Amniotic stem cell (primary cell): ENCODE data around the gene HOXB2.

Source experiments
- DNase-seq: peaks from one replicate; lab custom pipeline; 2025; lab: John Stamatoyannopoulos, UW

HOXB2 gene

DNA sequence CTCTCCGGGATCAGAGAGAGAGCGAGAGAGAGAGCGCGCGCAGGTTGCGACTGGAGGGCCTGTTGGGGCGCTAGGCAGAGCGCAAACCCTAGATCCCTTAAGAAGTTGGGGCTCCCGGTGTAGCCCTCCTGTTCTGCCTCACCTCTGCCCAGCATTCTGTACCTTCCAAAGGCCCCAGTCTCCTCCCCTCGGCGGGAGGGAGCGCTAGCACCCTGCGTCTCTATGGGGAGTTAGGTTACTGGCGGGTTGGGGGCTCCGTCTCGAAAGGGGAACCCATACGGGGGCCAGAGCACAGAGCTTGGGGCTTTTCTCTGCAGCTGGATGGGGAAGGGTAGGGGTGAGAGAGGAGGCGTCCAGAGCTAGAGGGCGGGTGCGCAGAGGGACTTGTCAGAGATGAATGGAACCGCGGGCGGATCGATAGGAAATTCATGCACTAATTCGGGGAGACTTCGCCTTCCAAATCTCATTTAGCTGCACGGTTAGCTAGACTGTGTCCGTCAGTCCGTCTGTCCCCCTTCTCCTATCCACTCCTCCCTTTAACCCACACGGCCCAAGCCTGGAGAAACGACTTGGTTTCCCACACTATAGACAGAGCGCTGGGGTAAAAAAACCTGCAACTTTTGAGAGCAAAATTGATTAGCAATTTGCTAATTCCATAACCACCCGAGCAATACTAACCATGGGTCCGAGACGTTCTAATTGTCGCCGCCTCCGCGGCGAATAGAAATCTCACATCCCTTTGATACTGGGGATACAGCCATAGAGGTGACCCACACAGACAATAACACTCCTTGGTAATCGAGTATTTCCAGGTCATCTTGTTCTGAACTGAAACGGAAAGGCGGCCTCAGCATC is 33.9 kb upstream of the HOXB2 start:
- DNase-seq, result no peak

DNA sequence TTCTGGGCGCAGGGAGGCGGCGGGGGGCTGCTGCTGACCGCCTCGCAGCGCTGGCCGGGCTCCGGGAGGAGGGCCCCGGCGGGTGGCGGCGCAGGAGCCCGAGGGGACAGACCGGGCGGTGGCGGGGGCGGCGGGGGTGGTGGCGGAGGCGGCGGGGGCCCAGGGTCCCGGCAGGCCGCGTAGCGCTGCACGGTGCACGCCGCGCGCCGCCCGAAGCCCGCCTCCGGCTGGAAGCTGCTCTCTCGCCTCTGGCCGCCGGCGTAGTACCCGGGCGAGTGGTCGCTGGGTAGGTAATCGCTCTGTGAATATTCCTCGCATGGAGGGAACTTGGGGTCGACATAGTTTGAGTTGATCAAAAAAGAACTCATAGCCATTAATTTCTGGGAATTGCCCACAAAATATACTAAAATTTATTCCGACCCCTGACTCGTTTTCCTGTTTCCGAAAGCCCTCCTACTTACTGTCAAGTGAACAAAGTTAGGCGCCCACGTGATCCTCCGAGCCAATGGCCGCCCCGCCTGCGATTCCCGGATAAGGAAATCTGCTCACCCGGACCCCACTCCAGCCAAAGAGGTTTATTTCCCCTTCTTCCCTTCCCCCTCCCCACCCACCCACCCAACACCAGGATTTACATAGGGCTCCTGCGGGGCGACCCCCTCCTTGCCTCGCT is 33.2 kb upstream of the HOXB2 start, which contains the start of gene HOXB4:
Gene HOXB4, minus strand, starts transcription at position 405 of the 670 bp plus-strand sequence. Its CDS starts 31 bp downstream, at position 374.
- DNase-seq, result no peak

DNA sequence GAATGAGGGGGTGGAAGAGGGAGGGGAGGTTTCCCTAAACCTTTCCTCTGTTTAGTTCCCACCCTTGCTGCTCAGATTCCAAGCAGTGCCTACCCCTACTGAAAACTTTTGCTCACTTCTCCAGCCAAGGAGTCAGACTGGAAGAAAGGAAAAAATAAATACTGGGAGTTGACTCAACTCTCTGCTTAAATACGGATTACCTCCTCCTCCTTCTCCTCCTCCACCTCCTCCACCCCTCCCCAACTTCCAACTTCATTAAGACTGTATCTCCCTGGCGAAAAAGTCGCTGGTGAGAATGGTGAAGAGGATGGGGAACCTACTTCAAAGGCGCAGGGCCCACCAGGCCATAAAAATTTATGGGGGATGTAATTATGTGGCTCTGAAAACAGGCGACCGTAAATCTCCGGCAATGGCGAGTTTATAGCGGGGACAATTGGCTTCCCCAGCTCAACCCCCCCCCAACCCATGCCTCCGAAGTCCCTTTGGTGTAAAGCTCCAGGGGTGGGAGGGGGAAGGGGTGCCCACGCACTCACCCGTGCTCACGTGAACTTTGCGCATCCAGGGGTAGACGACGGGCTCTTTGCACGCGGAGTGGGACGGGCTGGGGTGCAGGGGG is 32.5 kb upstream of the HOXB2 start:
- no peak for DNase-seq

DNA sequence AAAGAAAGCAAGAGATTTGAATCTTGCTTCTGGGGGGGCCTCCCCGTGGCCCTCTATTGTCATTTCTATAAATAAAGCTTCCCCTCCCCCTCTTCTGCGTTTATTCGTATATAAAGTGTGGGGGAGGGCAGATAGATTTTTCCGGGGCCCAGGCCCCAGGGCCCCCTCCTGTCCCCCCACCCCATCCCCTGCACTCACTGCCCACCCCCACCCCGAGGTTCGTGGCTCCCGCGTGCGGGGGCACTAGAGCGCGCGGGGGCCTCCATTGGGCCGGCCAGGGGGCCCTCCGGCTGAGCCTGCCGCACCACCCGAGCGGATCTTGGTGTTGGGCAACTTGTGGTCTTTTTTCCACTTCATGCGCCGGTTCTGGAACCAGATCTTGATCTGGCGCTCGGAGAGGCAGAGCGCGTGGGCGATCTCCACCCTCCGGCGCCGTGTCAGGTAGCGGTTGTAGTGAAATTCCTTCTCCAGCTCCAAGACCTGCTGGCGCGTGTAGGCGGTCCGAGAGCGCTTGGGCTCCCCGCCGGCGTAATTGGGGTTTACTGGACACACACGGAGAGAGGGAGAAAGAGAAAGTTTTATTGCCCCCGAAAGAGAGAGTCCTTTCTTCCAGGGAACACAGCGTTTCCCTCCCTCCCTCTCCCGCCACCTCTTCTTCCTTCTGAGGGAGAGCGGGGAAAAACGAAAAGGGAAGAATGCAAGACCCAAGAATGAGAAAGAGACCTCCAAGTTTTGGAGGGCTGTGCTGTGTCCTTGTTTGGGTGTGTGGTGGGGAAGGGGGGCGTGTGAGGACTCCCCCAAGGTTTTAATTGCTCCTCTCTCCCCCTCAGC is 31.8 kb upstream of the HOXB2 start:
- DNase-seq, result no peak

DNA sequence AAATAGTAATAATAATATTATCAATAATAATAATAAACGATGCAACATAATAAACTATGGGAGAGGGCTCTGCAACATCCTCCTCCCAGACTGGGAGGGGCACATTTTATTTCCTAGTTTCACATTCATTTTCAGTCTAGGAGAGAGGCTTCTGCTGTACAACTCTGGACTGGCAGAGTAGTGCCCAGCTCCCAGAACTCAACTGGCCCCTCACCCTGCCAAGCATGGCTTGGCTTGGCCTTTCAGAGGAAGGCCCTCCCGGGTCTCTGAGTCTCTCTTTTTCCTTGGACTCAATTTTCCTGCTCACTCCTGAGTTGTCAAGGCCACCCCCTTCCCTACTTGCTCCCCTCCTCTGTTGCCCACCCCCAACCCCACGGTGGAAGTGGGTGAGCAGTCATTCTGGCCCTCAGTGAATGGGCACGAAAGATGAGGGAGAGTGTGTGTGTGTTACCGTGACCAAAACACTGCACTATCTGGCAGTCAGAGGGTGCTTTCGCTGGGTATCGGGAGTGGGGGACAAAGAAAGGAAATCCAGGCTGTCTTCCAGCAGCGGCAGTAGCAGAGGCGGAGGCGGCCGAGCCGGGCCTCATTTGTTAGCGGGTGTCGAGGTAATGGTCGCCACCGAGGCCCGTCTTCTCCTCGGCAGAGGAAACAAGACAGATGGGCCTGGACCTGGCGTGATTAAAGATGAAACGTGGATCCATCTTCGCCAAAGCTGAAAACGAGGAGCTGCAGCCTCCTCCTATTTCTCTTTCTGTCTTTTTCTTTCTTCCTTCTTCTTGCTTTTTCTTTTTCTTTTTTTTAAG is 31.0 kb upstream of the HOXB2 start:
- no peak for DNase-seq

DNA sequence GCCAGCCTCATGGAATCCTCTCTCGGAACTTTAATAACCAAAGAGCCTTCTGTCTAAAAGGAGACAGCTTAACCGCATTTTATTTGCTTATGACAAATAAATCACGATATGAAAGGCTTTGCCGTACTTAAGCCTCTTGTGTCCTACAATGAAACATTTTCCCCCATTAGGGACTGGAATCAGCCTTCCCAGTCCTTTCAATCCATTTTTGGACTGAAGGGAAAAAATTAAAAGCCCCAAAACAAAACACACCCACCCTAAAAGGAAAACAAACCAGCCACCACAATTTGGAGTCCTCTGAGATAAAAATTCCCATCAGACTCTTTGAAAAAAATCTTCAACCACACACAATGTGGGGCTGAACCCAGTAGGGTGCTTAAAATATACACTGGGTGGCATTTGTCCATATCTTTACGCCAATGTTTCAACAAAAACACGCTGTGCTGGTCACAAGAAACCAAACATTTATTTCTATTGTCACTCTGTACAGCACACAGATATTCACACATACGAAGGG is 30.2 kb upstream of the HOXB2 start:
- DNase-seq, result no peak

DNA sequence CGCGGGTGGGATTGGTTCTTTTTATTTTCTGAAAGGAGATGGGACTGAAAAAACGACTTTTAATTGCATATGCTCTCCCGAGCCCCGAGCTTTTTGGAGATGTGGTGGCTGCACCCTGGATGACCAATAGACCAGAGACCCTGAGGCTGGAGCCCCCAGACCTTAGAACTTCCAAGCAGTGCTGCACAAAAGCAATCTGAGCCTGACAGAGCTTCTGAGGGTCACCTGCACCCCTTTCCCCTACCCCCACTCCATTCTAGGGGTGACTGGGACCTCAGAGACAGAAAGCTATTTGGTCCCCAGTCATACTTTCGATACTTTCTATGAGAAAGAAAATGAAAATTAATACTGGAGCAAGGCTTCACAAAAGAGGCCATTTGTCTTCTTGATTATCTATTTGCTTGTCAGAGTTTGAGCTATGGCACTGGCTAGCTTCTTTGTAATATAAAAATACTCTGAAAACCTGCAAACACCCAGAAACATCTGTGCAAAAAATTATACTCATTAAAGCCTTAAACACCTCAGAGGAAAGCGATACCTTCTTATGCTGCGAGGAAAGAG is 29.7 kb upstream of the HOXB2 start:
- DNase-seq, result no peak

DNA sequence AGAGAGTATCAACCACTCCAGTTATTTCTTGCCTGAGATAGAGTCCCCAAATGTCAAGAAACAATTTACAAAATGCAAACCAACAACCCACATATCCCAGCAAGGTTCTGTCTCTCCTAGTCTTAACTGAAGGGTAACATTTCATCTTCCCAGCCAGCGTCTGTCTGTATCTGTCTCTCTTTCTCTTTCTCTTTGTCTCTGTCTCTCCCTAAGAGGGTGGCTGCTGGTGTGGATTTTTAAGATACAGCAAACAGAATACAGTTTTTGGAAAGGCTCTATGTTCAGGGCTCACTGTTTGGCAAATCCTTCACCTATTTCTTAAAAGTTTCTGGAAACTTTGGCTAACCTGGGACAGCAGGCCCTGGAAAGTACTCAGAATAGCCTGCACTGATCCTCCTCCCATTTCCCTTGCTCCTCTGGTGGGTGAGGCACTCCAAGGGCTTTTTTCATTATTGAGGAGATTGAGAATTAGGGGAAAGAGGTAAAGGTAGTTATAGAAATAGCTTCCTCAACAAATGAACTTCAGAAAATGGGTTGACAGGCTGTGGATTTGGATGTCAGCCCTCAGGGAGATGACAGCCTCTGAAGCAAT is 27.0 kb upstream of the HOXB2 start:
- DNase-seq, result no peak

DNA sequence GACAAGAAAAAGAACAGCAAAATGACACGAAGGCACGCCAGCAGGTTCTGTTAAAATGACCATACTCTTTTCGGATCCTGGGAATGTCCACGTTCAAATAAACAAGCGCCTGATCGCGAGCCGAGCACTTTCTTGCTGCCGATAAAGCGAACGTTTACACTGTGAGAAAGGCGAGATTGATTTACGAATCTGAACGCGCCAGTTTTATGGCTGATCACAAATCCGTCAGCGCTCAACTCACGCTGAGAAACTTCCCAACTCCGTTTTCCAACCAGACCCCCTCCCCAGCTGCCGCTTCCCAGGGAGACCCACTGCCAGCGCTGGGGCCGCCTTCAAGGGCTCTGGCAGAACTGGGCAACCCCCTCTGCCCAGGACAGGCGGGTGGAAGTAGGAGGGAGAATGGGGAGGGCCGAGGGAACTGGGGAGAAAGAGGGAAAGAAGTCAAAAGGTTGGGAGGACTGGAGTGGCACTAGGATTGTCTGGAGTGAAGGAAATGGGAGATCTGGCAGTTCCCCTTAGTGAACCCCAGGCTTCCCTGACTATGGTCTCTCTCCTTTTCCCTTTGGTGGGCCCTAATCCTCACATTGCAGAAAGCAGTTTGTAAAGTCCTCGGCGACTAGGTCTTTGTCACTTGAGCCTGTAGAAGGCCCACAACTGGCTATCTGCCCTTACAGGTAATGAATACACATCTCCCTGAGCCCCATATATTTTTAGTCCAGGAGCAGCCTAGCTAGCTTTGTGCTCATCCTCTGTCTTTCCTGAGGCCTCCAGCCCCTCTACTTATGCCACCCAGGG is 26.3 kb upstream of the HOXB2 start:
- no peak for DNase-seq

DNA sequence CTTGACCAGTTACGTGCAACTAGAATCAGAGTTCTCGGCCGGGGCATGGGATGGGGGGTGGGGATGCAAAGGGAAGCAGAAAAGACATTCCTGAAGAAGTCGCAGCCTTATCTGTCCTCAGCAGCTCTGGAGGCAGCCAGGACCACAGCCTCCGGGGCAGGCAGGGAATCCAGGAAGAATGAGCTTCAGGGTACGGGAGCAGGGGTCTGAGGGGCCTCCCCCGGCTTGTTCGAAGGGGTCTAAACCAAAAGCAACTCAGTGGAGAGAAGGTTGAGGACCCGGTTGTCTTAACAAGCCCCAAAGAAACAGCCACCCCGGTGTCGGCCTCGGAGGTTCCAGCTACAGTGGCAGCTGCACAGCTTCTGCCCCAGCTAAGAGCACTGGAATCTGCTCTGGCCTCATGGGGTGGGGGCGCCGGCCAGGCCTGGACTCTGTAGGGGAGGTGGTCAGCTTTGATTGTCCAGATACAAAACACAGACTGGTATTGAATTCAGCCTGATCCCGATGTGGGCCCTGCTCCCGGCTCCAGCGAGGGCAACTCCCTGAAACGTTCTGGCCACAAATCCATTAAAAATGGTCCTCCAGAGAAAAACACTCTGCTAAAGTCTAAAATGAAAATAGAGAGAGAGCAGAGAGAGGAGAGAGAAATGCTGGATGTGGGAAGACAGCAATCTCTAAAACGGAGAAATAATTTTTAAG is 25.6 kb upstream of the HOXB2 start:
- DNase-seq, result no peak

DNA sequence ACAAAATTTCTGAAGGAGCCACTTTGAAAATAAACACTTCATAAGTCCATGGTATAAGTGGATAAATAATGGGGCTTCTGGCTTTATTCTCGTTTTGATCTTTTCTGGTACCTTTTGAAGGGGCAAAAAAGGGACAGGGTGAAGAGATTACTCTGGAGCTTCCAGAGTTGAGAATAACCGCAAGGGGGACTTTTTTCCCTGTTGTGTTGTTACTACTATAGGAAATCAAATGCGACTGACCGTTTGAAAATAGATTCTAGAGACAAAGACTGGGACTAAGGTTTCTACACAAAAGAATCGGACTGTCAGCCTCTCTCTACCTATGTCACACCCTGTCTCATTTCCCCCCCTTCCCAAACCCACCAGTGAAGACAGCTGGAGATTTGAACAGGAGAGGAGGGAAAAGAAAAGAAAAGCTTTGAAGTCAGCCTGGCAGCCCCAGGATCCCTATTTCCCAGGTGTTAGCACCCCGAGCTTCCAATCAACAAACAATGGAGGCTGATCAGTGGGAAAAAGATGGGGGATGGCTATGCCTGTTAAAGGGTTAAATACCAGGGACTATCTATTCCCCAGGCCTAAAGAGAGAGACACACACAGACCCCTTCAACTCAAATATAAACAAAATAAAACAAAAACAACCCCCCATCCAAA is 24.9 kb upstream of the HOXB2 start:
- no peak for DNase-seq

DNA sequence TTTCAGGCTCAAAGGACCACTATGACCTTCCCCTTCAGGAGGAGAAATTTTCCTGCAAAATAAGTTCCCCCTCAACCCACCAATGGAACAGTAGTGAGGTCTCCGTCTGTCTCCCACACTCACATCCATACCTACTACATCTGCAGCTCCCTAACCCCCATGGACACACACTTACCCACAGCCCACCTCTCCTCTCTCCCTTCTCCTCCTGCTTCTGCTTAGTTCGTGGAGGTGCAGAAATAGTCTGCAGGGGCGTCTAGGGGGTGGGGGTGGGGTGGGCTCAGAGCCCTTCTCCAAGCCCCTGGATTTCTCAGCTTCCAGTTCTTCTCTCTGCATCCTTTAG is 24.3 kb upstream of the HOXB2 start:
- DNase-seq, result no peak

DNA sequence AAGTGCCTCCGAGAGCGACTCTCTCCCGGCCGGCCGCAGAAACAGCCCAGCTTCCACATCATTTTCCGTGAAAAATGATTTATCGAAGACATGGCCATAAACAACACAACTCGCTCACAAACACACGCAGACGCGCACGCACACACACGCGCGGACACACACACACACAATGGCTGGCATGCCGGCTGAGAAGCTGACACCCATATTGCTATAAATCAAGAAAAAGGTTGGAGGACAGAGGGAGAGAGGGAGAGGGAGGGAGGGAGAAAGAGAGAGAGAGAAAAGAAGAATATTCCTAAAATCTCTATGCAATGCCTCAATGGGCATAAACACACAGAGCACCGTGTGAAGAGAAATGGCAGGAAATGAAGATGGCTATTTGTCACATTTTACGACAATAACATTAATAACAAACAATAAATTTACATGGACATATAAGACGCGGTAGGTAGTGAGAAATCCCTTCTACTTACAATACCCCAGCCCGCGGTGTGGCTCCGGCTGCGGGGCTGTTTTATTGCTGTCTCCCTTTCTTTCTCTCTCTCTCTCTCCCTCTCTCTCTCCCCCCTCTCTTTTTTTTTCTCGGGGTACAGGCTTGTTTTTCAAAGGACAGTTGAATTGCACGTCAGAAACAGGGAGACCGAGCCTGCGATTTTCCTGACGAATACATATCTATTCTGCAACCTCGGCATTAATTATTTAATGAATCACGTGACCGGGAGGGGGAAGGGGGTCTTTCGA is 23.8 kb upstream of the HOXB2 start:
- no peak for DNase-seq

DNA sequence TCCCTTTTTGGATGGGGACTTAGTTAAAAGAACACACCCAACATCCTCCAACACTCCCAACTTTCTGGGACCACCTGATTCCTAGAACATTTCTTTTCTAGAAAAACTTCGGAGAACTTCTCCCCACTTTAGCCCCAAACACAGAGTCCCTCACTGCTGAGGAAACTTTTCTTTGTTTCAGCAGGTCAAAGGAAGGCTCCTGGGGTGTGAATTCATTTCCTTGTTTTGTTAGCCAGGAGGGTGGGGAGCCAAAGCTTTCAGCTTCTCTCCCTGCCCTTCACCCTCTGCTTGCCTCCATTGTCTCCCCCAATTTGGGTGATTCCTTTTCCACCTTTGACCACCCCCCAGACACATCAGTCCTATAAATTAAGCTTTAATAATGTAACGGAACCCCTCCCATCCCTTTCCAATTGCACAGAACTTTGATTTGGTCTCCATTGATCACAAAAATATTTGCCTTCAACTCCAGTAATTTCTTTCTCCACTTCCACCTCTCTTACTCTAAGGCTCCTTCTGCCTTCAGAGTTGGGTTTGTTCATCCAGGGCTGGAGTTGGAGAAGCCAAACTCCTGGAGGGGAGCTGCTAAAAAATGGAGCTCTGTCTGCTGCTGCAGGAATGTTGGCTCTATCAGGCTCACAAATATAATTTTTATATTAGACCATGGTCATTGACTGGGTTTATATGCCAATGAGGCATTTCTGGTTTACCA is 22.9 kb upstream of the HOXB2 start:
- DNase-seq, result no peak

DNA sequence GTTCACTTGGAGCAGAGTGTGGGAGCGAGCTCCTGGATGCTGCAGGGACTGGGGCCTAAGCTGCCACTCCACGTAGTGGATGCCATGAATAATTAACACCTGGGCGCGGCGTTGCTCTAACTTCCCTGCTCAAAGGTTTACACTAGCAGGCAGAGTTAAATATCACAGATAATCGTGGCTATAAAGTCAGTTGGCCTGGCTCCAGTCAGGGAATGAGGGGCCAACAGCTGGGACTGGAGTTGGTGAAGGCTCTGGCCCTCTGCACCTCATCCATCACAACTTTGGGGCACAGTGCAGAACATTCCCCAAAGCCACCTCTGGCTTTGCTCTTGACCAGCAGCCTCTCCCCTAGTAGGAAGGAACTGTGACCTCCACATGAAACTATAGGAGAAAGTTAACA is 22.3 kb upstream of the HOXB2 start:
- no peak for DNase-seq

DNA sequence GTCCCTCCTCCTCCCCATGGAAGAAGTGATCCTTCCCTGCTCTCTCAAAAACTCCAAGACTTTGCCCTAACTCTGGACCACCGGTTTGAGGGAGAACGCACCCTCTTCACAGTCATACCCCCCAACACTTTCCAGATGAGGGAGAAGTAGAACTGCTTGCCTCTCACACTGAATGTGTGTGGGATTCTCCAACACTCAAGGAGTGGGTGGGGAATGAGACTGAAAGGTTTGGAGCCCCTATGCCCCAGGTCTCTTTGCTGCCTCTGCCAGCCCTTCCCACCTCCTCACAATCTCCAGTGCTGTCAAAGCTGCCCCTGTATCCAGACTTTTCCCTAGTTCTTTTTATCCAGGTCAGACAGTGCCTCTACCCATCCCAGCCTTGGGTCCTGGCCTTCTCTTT is 21.8 kb upstream of the HOXB2 start:
- DNase-seq, result no peak
